Measurements from ENCODE around the gene KIF4B.
"Not testable (repeated sequence)": the region's sequence is repeated elsewhere in the genome, so short reads cannot be mapped to it uniquely, and the experiment has no call there.

The KIF4B gene

DNA sequence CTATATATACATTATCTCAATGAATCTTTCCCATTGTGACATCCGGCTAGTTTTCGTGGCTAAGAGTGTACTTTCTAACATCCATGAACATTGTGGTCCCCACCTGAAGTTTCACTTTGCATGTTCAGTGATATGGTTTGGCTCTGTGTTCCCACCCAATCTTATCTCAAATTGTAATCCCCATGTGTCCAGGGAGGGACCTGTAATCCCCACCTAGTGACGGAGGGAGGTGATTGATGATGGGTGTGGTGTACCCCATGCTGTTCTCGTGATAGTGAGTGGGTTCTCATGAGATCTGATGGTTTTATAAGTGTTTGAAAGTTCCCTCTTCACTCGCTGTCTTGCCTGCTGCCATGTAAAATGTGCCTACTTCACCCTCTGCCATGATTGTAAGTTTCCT lies 44.6 kb upstream of the KIF4B start:
- Histone ChIP-seq H3K27ac (no peak overlapping the region), H4K20me1 (ENCODE audit: insufficient read depth) (no peaks in the 10 kb centered on the region), H2AFZ (ENCODE audit: low read depth) (no peak overlapping the region), H3K4me1 (ENCODE audit: low read depth, poor library complexity, severe bottlenecking) (no peaks in the 10 kb centered on the region), H3K36me3 (ENCODE audit: insufficient read depth) (no peaks in the 10 kb centered on the region), H3K9ac (no peak overlapping the region), H3K4me2 (no peak overlapping the region), H3K79me2 (ENCODE audit: insufficient read depth, low read depth) (no peaks in the 10 kb centered on the region), H3K27me3 (ENCODE audit: insufficient read depth, low read depth) (no peaks in the 10 kb centered on the region), H3K4me3 (IDR thresholded peaks at IDR 0.05; ENCODE audit: insufficient read depth, low read depth, low read length) (no peak overlapping the region)
- TF ChIP-seq, protein P1, sequence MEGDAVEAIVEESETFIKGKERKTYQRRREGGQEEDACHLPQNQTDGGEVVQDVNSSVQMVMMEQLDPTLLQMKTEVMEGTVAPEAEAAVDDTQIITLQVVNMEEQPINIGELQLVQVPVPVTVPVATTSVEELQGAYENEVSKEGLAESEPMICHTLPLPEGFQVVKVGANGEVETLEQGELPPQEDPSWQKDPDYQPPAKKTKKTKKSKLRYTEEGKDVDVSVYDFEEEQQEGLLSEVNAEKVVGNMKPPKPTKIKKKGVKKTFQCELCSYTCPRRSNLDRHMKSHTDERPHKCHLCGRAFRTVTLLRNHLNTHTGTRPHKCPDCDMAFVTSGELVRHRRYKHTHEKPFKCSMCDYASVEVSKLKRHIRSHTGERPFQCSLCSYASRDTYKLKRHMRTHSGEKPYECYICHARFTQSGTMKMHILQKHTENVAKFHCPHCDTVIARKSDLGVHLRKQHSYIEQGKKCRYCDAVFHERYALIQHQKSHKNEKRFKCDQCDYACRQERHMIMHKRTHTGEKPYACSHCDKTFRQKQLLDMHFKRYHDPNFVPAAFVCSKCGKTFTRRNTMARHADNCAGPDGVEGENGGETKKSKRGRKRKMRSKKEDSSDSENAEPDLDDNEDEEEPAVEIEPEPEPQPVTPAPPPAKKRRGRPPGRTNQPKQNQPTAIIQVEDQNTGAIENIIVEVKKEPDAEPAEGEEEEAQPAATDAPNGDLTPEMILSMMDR (conservative IDR thresholded peaks at IDR 0.05; ENCODE audit: low read depth, low read length), result no peak

DNA sequence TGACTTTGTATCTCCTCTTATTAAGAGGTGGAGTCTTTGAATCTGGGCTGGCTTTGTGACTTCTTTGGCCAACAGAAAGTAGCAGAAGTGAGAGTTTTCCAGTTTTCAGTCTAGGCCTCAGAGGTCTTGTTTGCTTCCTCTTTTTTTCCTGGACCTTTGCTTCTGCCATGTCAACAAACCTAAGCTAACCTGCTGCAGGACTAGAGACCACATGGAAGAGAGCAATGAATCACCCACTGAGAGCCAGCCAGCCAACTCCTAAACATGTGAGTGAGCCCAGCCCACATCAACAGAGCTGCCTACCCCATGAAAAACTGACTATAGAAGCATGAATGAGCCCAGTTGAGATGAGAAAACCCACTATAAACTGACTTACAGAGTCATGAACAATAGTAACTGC lies 42.8 kb upstream of the KIF4B start:
- Histone ChIP-seq H3K4me1 (ENCODE audit: low read depth, poor library complexity, severe bottlenecking) (no peaks in the 10 kb centered on the region), H4K20me1 (ENCODE audit: insufficient read depth) (no peaks in the 10 kb centered on the region), H3K9ac (no peak overlapping the region), H3K4me3 (IDR thresholded peaks at IDR 0.05; ENCODE audit: insufficient read depth, low read depth, low read length) (no peak overlapping the region), H3K79me2 (ENCODE audit: insufficient read depth, low read depth) (no peaks in the 10 kb centered on the region), H3K27ac (no peak overlapping the region), H3K4me2 (no peak overlapping the region), H3K36me3 (ENCODE audit: insufficient read depth) (no peaks in the 10 kb centered on the region), H3K27me3 (ENCODE audit: insufficient read depth, low read depth) (no peaks in the 10 kb centered on the region), H2AFZ (ENCODE audit: low read depth) (no peak overlapping the region)
- TF ChIP-seq, protein P1 (conservative IDR thresholded peaks at IDR 0.05; ENCODE audit: low read depth, low read length), result no peak

DNA sequence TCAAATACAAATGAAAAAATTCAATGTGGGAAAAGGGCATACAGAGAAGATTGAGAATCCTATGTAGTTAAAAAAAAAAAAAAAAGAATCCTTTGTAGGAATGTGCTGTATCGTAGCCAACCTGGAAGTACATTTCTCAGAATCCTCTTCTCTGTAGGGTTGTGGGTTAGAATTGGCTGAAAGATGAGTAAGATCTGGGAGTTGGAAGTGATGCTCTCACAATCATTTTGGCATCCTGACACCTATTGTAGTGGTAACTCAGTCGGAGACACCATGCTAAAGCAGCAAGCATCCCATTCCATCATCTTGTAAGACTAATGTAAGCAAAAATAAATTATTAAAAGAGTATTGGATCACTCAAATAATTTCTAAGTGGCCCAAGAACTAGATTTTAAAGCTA lies 42.1 kb upstream of the KIF4B start:
- Histone ChIP-seq H2AFZ (ENCODE audit: low read depth) (no peak overlapping the region), H3K4me2 (no peak overlapping the region), H3K9ac (no peak overlapping the region), H3K79me2 (ENCODE audit: insufficient read depth, low read depth) (no peaks in the 10 kb centered on the region), H3K27ac (no peak overlapping the region), H3K4me3 (IDR thresholded peaks at IDR 0.05; ENCODE audit: insufficient read depth, low read depth, low read length) (no peak overlapping the region), H3K27me3 (ENCODE audit: insufficient read depth, low read depth) (no peaks in the 10 kb centered on the region), H3K36me3 (ENCODE audit: insufficient read depth) (no peaks in the 10 kb centered on the region), H3K4me1 (ENCODE audit: low read depth, poor library complexity, severe bottlenecking) (no peaks in the 10 kb centered on the region), H4K20me1 (ENCODE audit: insufficient read depth) (no peaks in the 10 kb centered on the region)
- TF ChIP-seq, protein P1 (conservative IDR thresholded peaks at IDR 0.05; ENCODE audit: low read depth, low read length), result no peak

DNA sequence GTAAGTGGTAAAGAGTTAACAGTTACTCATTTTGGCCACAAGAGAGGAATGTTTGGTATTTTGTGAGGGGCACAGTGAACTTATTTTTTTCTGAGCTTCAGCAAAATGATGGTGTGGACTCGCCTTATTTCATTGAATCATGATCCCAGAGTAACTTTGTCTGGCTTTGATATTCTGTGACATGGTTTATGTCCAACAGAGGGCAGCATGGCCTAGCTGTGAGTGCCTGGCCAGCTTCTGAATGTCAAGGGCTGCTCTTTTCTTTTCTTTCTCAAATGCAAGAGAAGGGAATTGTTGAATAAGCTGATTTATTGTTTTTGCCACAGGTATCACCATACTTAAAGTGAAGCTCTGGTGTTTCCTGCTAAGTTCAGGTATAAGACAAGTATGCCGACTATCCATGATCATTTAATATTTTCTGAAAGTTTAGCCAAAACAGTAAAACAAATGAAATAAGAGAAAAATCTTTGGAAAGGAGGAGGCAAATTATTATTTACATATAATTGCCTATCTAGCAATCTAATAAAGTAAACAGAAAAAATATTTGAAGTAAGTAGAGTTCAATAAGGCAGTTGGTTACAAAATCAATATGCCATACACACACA lies 41.0 kb upstream of the KIF4B start:
- Histone ChIP-seq H3K79me2 (ENCODE audit: insufficient read depth, low read depth) (no peaks in the 10 kb centered on the region), H4K20me1 (ENCODE audit: insufficient read depth) (no peaks in the 10 kb centered on the region), H3K27me3 (ENCODE audit: insufficient read depth, low read depth) (no peaks in the 10 kb centered on the region), H3K9ac (no peak overlapping the region), H3K36me3 (ENCODE audit: insufficient read depth) (no peaks in the 10 kb centered on the region), H3K27ac (no peak overlapping the region), H3K4me3 (IDR thresholded peaks at IDR 0.05; ENCODE audit: insufficient read depth, low read depth, low read length) (no peak overlapping the region), H2AFZ (ENCODE audit: low read depth) (no peak overlapping the region), H3K4me1 (ENCODE audit: low read depth, poor library complexity, severe bottlenecking) (no peaks in the 10 kb centered on the region), H3K4me2 (no peak overlapping the region)
- TF ChIP-seq, protein P1 (conservative IDR thresholded peaks at IDR 0.05; ENCODE audit: low read depth, low read length), result peak; percentile 63

DNA sequence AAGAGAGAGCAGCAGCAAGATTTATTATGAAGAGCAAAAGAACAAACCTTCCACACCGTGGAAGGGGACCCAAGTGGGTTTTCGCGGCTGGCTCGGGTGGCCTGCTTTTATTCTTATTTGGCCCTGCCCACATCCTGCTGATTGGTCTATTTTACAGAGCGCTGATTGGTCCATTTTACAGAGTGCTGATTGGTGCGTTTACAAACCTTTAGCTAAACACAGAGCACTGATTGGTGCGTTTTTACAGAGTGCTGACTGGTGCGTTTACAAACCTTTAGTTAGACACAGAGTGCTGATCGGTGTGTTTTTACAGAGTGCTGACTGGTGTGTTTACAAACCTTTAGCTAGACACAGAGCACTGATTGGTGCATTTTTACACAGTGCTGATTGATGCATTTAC lies 37.5 kb upstream of the KIF4B start:
- not testable (repeated sequence) for H3K36me3 ChIP-seq (ENCODE audit: insufficient read depth); H3K27me3 ChIP-seq (ENCODE audit: insufficient read depth, low read depth); H3K4me3 ChIP-seq (IDR thresholded peaks at IDR 0.05; ENCODE audit: insufficient read depth, low read depth, low read length); H3K9ac ChIP-seq; H3K27ac ChIP-seq; H4K20me1 ChIP-seq (ENCODE audit: insufficient read depth); H3K4me1 ChIP-seq (ENCODE audit: low read depth, poor library complexity, severe bottlenecking); H2AFZ ChIP-seq (ENCODE audit: low read depth); H3K79me2 ChIP-seq (ENCODE audit: insufficient read depth, low read depth); H3K4me2 ChIP-seq
